HG03103 (cell line): ENCODE data around the gene TTLL8.

Source experiments
- ATAC-seq: cut with Tn5 transposase; IDR thresholded peaks from one replicate; pipeline ENCODE4 v1.9.1; 2021; ENCODE audit warnings: low read depth; ENCODE audit not compliant: unreplicated experiment

TTLL8 gene

DNA sequence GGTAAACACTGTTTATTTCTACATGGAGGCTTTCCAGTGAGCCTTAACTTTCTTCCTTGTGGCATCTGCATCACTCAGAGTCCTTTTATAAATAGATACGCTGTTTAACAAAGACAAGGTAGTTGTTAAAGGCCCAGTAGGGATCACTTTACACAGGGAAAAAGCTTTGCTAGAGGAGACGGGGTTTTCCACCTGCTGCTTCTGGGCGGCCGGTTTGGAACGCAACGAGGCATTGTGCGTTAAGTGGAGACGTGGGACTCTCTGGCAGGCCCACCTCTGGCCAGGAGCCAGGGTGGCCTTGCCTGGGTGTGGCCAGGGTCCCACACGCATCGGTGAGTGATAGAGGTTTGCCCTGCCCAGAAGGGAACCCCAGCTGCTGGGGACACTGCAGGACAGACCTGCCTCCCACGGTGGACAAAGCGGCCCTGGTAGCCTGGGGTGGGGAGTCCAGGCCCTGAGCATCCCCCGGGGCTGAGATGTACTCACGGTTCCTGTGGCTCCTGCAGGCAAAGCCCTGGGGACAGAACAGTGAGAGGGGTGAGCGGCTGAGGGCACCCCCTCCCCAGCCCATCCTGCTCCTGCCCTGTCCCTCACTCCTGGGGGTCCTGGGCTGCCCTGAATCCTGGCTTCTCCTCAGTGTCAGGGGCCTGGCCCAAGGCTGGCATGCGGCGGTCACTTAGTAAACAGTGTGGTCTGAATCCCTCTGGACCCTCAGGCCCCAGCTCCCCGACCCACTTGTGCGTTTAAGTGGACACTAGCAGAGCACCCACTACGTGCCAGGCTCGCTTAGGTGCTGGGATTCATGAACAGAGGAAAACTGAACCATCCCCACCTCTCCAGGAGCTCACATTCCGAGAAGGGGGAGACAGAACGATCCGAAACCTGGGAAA, 49.7 kb downstream of the TTLL8 start:
- ATAC-seq: no peak

DNA sequence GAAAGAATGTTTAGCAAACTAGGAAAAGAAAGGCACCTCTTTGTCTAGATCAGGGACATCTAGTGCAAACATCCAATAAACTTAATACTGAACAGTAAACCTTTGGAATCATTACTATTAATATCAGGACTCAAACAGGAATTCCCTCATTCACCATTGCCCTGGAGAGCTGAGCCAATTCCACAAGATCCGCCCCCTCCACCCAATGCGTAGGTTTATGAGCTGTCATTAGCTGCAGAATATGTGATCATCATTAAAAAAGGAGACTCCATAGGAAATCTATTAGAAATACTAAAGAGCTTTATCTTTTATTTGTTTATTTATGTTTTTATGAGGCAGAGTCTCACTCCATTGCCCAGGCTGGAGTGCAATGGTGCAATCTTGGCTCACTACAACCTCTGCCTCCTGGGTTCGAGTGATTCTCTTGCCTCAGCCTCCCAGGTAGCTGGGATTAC, 51.0 kb downstream of the TTLL8 start:
- ATAC-seq: no peak

DNA sequence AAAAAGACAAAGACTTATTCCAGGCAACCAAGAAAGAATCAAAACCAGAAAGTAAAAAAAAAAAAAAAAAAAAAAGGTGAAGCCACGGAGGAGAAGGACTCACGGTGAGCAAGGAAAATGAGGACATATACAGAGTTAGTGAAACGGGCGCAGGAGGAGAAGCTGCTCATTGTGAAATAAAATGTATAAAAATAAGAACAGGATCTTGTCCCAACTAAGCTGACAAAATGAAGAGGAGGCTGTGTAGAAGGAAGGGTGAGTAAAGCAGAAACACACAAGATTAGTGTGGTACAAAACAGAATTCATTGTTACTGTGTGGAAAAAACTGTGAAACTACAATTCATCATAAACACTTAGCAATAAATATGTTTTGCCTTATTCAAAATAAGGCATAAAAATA, 53.2 kb downstream of the TTLL8 start:
- no peak for ATAC-seq

DNA sequence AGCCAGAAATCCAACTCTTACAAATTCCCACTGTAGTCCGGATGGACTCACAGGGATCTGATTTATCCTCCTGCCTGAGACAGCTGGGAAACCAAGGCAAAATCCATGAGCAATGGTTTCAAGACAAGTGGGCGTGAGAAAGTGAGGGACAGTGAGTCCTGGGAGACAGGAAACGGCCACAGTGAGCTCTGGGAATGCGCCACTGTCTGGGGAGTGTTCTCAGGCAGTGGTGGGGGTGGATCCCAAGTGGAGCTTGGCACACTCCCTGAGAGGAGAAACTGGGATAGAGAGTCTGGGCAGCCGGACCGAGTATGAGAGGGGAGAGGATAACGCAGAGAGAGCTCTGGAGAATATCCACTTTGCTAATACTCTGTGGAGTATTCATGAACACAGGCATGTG, 55.3 kb downstream of the TTLL8 start:
- no peak for ATAC-seq

DNA sequence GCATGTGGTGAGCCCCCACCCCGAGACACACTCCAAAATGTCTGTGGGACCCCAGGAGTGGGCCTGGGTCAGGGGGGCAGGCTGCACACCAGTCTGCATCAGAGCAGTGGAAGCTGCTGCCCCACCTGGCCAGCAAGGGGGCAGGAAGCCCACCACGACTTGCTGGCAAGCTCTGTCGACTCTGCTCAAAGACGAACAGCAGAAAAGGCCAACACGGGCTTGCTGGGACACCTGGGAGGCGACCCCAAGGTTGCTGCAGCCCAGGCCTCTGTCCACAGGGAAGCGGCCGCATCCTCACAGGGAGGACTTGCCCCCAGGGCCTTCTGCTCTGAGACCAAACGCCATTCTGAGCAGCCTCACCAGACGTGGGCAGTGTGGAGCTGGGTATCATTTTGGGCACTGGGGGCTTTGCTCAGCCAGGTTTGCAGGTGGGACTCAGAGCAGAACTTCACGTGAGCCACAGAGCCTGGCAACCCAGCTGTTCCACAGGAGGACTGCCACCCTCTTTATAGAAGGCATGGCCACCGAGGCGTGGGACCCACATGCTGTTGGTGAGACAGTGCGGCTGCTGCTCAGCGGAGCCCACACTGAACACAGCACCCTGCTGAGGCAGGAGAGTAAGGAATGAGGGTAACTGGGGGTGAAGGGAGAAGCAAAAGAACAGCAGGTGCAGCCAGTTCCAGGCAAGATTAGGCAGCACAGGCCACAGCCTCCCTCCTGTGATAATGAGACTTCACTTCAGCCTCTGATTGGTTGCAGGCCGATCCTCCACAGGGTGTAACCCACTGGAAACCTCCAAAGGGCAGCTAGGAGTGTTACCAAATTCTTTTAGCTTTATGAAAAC, 56.5 kb downstream of the TTLL8 start:
- no peak for ATAC-seq

DNA sequence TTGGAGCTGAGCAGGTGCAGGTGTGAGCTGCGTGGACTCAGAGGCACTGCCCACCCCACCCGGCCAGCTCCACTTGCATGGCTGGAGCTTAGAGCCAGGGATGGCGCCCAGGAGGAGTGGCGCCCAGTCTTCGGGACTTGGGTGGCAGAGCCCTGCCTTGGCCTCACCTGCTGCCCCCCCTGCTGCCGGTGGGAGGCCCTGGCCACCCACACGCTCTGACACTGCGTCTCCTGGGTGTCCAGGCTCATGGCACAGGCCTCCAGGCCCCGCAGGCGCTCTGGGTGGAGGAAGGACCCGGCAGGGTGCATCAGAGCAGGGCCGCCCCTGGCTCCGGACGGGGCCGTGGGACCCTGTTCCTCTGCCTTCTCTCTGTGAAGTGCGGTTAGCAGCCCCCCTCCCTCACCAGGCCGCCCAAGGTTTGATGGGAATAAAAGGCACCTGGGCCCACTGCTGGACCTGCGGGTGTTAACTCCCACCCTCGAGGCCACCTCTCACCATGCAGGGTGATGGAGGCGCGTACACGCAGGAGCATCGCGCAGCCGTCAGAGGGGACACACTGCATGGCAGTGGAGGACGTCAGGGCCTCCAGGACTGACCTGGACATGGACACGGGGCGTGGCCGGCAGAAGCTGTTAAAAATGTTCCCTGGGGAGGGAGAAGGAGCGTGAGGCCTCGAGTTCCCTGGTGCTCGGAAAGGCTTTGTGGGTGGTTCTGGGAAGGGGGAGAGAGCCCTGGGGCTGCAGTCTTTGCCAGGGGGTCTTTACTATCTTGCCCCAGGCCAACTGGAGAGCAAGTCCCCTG, 57.3 kb downstream of the TTLL8 start:
- ATAC-seq: no peak

DNA sequence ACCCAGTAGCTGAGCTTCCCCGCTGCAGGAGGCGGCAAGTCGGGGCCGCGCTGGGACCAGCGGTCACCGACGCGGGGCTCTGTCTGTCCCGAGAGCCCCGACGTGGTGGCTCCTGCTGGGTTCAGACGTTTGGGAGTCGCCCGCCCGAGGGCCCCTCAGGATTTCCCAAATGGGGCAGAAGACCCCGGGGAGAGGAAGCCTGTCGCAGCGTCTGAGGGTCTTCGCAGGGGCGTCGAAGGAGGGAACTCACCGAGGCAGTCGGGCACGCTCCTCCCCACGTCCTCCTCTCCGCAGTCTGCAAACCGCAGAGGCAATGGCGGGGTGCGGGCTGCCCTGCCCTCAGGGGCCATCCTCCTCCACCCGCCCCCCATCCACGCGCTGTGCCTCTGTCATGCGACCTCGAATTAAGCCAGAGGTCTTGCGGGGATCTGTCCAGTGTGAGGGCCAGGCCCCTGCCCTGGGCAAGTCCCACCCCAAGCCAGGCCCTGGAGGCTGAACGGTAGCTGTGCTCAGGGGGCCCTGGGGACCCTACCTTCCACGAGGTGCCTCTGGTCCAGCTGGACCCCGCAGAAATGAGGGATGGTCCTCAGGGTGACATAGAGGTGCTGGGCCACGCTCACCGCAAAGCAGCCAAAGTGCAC, 58.0 kb downstream of the TTLL8 start:
- no peak for ATAC-seq

DNA sequence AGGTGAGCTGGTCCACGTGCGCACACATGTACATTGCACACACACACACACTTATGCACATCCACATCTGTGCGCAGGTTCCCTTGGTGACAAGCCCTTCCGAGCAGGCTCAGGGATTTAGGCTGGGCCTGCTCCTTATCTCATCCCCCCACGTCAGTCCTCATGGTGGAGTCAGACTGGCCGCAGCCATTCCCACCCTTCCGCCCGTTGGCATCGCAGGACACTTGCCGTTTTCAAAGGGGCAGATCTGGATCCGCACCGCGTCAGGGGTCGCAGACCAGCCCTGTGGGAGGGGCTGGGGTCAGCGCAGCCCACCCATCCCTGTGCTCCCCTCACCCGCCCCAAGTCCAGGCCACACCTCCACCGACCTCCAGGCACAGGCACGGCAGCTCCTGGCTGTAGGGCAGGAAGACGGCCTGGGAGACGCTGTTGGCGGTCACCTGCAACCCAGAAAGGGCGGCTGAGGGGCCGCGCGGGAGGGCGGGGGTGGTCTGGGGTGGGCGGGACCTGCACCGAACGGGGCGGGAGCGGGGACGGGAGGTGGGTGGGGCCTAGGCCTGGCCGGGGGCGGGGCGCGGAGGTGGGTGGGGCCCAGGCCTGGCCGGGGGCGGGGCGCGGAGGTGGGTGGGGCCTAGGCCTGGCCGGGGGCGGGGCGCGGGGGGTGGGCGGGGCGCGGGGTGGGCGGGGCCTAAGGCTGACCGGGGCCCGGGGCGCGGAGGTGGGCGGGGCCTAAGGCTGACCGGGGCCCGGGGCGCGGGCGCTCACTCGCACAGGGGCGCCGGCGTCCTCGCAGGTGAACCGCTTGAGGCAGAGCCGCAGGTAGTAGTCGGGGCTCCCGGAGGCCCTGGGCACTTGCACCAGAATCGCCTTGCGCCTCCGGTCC, 58.8 kb downstream of the TTLL8 start:
- ATAC-seq: no peak

DNA sequence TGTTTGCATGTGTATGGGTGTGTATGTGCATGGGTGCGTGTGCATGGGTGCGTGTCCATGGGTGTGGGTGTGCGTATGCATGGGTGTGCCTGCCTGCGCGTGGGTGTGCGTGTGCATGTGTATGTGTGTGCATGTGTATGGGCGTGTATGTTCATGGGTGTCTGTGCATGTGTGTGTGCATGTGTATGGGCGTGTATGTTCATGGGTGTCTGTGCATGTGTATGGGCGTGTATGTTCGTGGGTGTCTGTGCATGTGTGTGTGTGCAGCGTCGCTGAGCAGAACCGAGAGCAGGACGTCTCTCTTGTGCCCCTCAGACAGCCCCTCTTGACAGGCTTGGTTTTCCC, 59.4 kb downstream of the TTLL8 start:
- no peak for ATAC-seq

DNA sequence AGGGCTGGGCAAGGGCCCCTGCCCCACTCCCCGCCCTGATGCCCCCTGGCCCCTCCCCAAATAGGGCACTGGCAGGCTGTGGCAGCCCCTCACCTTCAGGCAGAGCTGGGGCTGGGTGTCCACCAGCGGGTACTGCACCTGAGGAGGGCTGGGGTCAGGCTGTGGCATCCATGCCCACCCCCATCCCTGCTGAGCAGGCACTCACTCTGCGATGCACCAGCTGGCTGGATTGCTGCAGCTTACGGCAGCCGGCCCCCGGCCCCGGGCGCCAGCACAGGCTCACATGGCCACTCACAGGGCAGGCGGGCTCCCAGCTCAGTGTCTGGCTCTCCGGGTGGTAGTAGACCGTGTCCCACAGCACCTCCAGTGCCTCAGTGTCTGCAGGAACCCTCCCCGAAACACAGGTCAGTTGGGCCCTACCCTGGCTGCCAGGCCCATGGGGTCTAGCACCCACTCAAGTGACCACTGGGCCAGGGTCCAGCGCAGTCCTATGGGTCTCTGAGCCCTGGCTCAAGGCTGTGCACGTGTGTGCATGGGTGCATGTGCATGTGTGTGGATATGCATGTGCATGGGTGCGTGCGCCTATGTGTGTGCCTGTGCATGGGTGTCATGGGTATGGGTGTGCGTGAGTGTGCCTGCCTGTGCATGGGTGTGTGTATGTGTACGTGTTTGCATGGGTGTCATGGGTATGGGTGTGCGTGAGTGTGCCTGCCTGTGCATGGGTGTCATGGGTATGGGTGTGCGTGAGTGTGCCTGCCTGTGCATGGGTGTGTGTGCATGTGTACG, 60.0 kb downstream of the TTLL8 start:
- ATAC-seq: no peak

DNA sequence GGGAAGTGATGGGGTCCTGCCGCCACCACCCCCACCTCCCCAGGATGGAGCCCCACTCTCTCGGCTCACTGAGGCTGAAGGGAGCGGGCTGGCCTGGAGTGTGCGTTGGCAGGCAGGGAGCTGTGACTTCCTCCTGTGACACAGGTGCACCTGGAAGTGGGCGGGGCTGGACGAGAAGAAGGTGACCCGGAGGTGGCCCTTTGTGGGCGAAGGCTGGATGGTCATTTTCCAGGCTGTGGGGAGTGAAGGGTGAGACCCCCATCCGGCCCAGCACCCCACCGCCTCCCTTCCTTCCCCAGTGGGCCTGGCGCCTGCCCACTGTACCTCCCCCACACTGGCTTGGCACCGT, 60.9 kb downstream of the TTLL8 start:
- no peak for ATAC-seq

DNA sequence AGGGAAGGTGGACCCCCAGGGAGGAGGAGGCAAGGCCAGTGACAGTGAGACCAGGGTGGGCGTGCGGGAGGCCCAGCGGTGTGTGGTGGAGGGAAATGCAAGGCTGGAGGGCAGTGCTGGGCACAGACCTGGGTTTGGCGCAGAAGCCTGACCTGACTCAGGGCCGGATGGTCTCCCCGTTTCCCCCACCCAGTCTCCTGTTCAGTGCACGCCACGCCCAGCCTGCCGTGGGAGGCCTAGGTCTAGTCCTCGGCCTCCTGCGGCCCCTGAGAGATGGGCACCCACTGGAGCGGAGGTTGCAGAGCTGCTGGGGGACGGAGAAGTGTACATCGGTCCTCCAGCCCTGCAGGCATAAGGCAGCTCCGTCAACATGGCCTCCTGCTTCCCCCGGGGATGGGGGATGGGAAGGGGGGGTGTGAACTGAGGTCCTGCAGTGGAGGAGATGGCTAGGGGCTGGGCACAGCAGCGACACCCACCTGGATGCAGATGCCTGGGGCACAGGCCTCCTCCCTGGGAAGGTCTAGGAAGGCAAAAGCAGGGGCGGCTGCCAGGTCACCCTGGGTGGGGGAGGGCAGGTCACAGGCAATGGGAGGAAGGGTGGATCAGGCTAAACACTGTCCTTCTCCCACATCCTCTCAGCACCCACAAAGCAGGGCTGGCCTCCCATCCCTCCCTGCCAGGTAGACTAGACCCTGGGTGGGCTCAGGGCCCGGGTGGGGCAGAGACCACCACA, 61.4 kb downstream of the TTLL8 start:
- ATAC-seq: no peak

DNA sequence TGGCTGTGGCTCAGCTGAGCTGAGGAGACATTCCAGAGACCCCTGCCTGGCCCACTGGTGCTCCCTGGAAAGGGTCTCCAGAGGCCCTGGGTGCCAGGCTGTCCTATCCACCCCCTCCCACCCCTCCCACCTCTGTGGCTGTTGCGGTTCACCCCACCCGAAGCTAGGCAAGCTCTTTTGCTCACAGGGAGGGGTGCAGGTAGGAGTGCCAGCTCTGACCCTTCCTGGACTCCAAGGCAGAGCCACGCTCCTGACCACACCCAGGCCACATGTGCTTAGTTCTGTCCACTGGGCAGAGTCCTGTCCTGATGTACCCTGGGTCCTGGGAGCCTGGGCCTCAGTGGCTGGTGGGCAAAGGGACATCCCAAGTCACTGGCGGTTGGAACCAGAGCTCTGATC, 62.0 kb downstream of the TTLL8 start:
- no peak for ATAC-seq

DNA sequence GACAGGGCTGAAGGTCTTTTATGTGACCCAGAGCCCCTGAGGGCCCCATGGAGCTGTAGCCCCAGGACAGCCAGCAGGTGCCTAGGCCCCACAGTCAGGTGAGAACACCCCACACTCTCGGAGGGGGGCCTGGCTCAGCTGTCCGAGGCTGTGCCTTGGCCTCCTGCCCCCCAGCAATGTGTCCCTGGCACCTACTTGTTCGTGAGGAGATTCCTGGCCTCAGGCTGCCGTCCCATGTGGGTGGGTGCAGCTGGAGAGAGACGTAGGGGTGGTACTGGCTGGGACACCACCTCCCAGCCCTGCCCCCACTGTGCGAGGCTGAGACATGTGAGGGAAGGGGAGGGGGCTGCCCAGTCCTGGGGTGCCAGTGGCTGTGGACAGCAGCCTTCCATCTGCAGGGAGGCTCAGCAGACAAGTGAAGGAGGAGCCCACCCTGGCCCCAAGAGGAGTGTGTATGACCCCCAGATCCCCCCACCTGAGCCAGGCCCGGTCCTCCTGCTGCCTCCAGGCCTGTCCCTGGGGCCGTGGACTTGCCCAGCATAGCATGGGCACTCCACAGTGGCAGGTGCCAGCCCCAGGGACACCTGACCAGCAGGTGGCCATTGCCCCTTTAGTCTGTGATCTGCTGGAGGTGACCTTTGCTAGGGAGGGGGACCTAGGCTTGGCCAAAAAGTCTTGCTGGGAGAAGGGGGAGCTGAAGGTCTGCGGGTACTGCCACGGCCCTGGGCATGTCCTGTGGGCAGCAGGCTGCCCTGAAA, 62.6 kb downstream of the TTLL8 start:
- no peak for ATAC-seq

DNA sequence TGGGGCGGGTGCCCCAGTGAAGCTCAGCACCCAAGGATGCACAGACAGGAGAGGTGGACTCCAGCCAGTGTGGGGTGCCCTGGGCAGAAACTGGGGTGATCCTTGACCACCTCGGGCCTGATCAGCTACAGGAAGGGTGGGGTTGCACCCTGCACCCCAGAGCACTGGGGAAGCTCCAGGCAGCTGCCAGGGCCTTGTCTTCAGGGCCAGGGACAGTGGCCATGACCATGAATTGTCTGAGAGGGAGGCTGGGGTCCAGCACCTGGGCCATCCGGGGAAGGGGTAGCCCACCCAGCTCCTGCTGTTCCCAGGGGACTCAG, 63.1 kb downstream of the TTLL8 start:
- ATAC-seq: no peak

DNA sequence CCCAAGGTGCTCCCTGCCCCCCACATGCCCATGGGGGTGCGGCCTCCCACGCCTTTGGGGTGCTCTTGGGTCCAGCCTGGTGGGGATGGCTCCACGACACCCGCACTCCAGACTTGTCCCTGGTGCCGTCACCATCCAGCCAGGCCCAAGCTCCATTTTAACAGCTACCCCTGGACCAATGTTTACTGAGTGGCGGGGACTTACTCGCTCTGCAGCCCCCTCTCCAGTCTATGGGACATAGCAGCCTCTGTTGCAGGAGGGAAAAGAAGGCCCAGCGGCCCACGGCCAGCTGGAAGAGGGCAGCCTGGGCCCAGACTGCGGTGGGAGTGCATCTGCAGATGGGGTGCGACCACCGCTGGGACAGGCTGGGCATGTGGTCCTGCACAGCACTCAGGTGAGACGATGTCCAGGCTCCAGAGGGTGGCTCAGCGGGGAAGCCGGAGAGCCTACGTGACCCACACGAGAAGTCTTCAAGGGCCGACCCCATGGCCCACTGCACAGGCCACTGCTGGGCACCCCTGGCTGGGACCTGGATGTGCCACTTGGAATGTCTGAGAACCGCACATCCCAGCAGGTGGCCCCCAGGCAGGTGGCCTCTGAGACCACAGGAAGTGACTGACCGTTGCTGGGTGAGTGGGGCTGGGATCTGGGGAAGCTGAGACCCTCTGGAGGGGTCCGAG, 63.6 kb downstream of the TTLL8 start:
- ATAC-seq: no peak
